ENCODE results near the gene FEZ2.

GRCh38 chr2:36579297-36579664 is 18.7 kb downstream of the FEZ2 start:
- no peak for TF ChIP-seq CTCF (IDR thresholded peaks at IDR 0.05)
- no peak for TF ChIP-seq POLR2A (IDR thresholded peaks at IDR 0.05)
